OCI-LY1 (cell line): ENCODE measurements around the gene GPR135.

Experiments
- H2AFZ ChIP-seq: fragments of 200-600 bp; sonication (generic), shearing (Covaris generic); 2 replicates; pipeline ENCODE4 v1.6.0; 2014; ENCODE audit warnings: antibody characterized with exemption, mild to moderate bottlenecking, low read length
- H3F3A ChIP-seq: fragments of 200-600 bp; sonication (generic), shearing (Covaris generic); 2 replicates; pipeline ENCODE4 v1.6.0; 2014; ENCODE audit warnings: mild to moderate bottlenecking, antibody characterized with exemption, low read length, moderate library complexity; ENCODE audit not compliant: insufficient read depth
- H3K27ac ChIP-seq: fragments of 200-600 bp; sonication (generic); 2 replicates; pipeline ENCODE4 v1.5.1; 2014; ENCODE audit warnings: low read length, mixed run types, mild to moderate bottlenecking, low read depth; ENCODE audit not compliant: poor library complexity, severe bottlenecking
- H3K27me3 ChIP-seq: fragments of 200-600 bp; sonication (generic); 2 replicates; pipeline ENCODE4 v1.6.0; 2014; ENCODE audit warnings: antibody characterized with exemption, mild to moderate bottlenecking, low read length, moderate library complexity; ENCODE audit not compliant: insufficient read depth
- H3K36me3 ChIP-seq: fragments of 200-600 bp; sonication (generic); 2 replicates; pipeline ENCODE4 v1.6.1; 2014; ENCODE audit warnings: mild to moderate bottlenecking, antibody characterized with exemption, low read length, moderate library complexity, mixed read lengths; ENCODE audit not compliant: insufficient read depth
- H3K4me1 ChIP-seq: fragments of 200-600 bp; sonication (generic); 2 replicates; pipeline ENCODE4 v1.5.1; 2014; ENCODE audit warnings: mild to moderate bottlenecking, low read length, moderate library complexity; ENCODE audit not compliant: insufficient read depth, severe bottlenecking
- H3K4me2 ChIP-seq: fragments of 200-600 bp; sonication (generic), shearing (Covaris generic); 2 replicates; pipeline ENCODE4 v1.6.1; 2014; ENCODE audit warnings: low read length
- H3K4me3 ChIP-seq: fragments of 200-600 bp; sonication (generic); 2 replicates; pipeline ENCODE4 v1.5.1; 2014; ENCODE audit warnings: low read length, low read depth, mild to moderate bottlenecking, mixed read lengths; ENCODE audit not compliant: poor library complexity, severe bottlenecking
- H3K79me2 ChIP-seq: fragments of 200-600 bp; shearing (Covaris generic); 2 replicates; pipeline ENCODE4 v1.6.1; 2016; ENCODE audit warnings: mixed run types, low read length, mixed read lengths; ENCODE audit not compliant: insufficient read depth
- H3K9ac ChIP-seq: fragments of 200-600 bp; sonication (generic), shearing (Covaris generic); 2 replicates; pipeline ENCODE4 v1.6.1; 2014; ENCODE audit warnings: mild to moderate bottlenecking, low read length, mixed read lengths
- H3K9me2 ChIP-seq: fragments of 200-600 bp; sonication (generic), shearing (Covaris generic); 2 replicates; pipeline ENCODE4 v1.6.1; 2014; ENCODE audit warnings: low read depth, mild to moderate bottlenecking, low read length, mixed read lengths
- H3K9me3 ChIP-seq: fragments of 200-600 bp; shearing (Covaris generic); 2 replicates; pipeline ENCODE4 v1.6.1; 2014; ENCODE audit warnings: low read length, mixed read lengths
- H4K20me1 ChIP-seq: fragments of 200-600 bp; sonication (generic), shearing (Covaris generic); 2 replicates; pipeline ENCODE4 v1.6.0; 2016; ENCODE audit warnings: mild to moderate bottlenecking, low read length; ENCODE audit not compliant: insufficient read depth
- CTCF ChIP-seq: fragments of 200-600 bp; sonication (generic), shearing (Covaris generic); IDR thresholded peaks from 2 replicates; pipeline ENCODE4 v1.5.1; 2017; ENCODE audit warnings: mild to moderate bottlenecking, antibody characterized with exemption, low read length, moderate library complexity, mixed read lengths
- EZH2 ChIP-seq: fragments of 200-600 bp; sonication (generic), shearing (Covaris generic); IDR thresholded peaks from 2 replicates; pipeline ENCODE4 v1.8.0; 2017; ENCODE audit warnings: borderline replicate concordance, mixed run types, mild to moderate bottlenecking, antibody characterized with exemption, low read length, moderate library complexity, mixed read lengths

Gene GPR135

GRCh38 chr14:59478540-59478939, 13.4 kb upstream of the GPR135 start:
- Histone ChIP-seq H3K27ac (no peak overlapping the region), H3F3A (no peaks in the 10 kb centered on the region), H3K4me1 (peaks cover 33% of the 10 kb centered on the region), H3K9me2 (no peaks in the 10 kb centered on the region), H2AFZ (no peak overlapping the region), H4K20me1 (no peaks in the 10 kb centered on the region), H3K4me2 (no peak overlapping the region), H3K79me2 (no peaks in the 10 kb centered on the region), H3K9me3 (no peaks in the 10 kb centered on the region), H3K27me3 (no peaks in the 10 kb centered on the region), H3K4me3 (no peak overlapping the region), H3K9ac (no peak overlapping the region), H3K36me3 (peaks cover 33% of the 10 kb centered on the region; the same call in 1 of the 2 replicates)
- TF ChIP-seq CTCF (no peak), EZH2 (no peak)

GRCh38 chr14:59475709-59476108, 10.5 kb upstream of the GPR135 start:
- no peak for TF ChIP-seq CTCF
- TF ChIP-seq EZH2 = no peak
- Histone ChIP-seq H3K9me2 (no peaks in the 10 kb centered on the region), H2AFZ (no peak overlapping the region), H3K79me2 (no peaks in the 10 kb centered on the region), H4K20me1 (no peaks in the 10 kb centered on the region), H3K27ac (no peak overlapping the region), H3K9me3 (no peaks in the 10 kb centered on the region), H3K4me3 (no peak overlapping the region), H3K4me1 (peaks cover 5% of the 10 kb centered on the region), H3K27me3 (no peaks in the 10 kb centered on the region), H3F3A (no peaks in the 10 kb centered on the region), H3K9ac (no peak overlapping the region), H3K4me2 (no peak overlapping the region), H3K36me3 (peaks cover 39% of the 10 kb centered on the region; the same call in 1 of the 2 replicates)

GRCh38 chr14:59474172-59474571, 9.0 kb upstream of the GPR135 start:
- Histone ChIP-seq H3F3A (no peaks in the 10 kb centered on the region), H3K4me1 (no peaks in the 10 kb centered on the region), H3K79me2 (no peaks in the 10 kb centered on the region), H3K27ac (no peak overlapping the region), H3K36me3 (peaks cover 39% of the 10 kb centered on the region; the same call in 1 of the 2 replicates), H3K4me2 (no peak overlapping the region), H3K4me3 (no peak overlapping the region), H3K9me3 (no peaks in the 10 kb centered on the region), H4K20me1 (no peaks in the 10 kb centered on the region), H2AFZ (no peak overlapping the region), H3K9me2 (no peaks in the 10 kb centered on the region), H3K27me3 (no peaks in the 10 kb centered on the region), H3K9ac (no peak overlapping the region)
- TF ChIP-seq EZH2 (no peak), CTCF (no peak)
